ENCODE measurements around the gene ARHGDIB.

- TF ChIP-seq, protein P1, sequence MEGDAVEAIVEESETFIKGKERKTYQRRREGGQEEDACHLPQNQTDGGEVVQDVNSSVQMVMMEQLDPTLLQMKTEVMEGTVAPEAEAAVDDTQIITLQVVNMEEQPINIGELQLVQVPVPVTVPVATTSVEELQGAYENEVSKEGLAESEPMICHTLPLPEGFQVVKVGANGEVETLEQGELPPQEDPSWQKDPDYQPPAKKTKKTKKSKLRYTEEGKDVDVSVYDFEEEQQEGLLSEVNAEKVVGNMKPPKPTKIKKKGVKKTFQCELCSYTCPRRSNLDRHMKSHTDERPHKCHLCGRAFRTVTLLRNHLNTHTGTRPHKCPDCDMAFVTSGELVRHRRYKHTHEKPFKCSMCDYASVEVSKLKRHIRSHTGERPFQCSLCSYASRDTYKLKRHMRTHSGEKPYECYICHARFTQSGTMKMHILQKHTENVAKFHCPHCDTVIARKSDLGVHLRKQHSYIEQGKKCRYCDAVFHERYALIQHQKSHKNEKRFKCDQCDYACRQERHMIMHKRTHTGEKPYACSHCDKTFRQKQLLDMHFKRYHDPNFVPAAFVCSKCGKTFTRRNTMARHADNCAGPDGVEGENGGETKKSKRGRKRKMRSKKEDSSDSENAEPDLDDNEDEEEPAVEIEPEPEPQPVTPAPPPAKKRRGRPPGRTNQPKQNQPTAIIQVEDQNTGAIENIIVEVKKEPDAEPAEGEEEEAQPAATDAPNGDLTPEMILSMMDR (IDR thresholded peaks at IDR 0.05) = no peak
- no peak for TF ChIP-seq EP300 (IDR thresholded peaks at IDR 0.05)
- no peak for TF ChIP-seq POLR2A (IDR thresholded peaks at IDR 0.05)
- TF ChIP-seq POLR2AphosphoS5 (IDR thresholded peaks at IDR 0.05) = no peak
These were observed 19.0 kb downstream of the ARHGDIB start for GRCh38 chr12:14942196-14942931.

All from stomach (tissue), 4 donors.